NCI-H2171 treated with DMSO at 0.1 percent for 48 hours (cell line): ENCODE data around the gene WASF2.
"Not testable (repeated sequence)": the region's sequence is repeated elsewhere in the genome, so short reads cannot be mapped to it uniquely, and the experiment has no call there.

ENCODE experiments used
- DNase-seq: peaks from one replicate; lab custom pipeline; 2025; lab: John Stamatoyannopoulos, UW

WASF2 gene

DNA sequence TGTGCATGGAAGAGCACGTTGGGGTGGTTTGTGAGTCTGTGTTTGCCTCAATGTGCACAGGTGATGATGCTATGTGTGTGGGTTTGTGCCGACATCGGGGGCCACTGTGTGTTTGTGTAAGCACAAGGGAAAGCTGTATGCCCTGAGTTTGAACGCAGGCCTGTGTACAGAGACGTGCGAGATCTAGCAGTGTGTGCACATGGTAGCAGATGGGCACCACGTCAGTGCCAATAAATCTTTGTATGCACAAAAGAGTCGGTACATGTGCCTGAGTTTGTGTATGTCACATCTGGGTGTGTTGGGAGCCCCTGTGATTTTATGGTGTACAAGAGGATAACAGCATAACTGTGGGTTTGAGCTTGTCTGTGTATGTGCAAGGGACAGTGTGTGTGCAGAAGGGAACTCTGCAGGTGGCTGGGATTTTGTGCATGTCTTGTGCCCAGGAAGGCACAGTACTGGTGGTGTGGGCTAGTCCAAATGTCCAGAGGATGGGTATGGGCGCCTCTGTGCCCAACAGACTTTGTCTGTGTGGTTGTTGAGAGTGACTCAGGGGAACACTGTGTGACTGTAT is 32.0 kb upstream of the WASF2 start:
- DNase-seq: peak; percentile 78

DNA sequence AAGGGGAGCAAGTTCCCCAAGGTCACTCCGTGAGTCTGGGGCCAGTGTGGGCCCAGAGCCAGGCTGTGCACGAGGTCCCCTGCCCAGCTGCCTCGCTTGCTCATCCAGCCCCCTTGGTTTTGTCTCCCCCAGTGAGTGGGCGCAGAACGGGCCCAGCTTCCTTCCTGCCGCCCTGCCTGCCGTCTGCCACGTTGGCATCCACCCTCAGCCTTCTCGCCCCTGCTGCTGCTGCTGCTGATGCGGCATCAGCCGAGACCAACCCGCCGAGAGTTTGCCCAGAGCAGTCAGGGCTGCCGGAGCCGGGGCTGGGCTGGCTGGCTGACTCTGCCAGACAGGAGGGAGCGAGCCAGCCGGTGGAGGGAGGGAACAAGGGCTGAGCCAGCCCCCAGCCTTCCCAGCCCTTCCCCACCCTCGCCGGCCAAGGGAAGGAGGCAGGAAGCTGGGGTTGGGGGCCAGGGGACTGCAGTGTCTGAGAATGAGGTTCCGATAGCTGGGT is 31.4 kb upstream of the WASF2 start:
- no peak for DNase-seq

DNA sequence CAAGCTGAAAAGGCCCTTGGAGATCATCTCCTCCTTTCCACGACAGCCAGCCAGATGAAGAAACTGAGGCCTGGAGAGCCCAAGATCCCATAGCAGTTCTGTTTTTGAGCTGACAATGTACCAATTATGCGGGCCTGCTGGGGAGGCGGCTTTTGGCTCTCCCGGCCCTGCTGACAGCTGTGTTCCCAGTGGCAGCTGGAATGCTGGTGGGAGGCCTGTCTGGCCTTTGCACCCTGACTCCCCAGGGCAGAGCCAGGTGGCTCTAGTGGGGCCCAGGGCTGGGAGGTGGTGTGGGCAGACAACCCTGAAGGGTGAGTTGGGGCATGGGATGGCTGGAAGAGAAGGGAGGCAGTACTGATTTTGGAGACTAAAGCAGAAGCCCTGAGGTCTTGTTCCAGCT is 30.7 kb upstream of the WASF2 start:
- DNase-seq: no peak

DNA sequence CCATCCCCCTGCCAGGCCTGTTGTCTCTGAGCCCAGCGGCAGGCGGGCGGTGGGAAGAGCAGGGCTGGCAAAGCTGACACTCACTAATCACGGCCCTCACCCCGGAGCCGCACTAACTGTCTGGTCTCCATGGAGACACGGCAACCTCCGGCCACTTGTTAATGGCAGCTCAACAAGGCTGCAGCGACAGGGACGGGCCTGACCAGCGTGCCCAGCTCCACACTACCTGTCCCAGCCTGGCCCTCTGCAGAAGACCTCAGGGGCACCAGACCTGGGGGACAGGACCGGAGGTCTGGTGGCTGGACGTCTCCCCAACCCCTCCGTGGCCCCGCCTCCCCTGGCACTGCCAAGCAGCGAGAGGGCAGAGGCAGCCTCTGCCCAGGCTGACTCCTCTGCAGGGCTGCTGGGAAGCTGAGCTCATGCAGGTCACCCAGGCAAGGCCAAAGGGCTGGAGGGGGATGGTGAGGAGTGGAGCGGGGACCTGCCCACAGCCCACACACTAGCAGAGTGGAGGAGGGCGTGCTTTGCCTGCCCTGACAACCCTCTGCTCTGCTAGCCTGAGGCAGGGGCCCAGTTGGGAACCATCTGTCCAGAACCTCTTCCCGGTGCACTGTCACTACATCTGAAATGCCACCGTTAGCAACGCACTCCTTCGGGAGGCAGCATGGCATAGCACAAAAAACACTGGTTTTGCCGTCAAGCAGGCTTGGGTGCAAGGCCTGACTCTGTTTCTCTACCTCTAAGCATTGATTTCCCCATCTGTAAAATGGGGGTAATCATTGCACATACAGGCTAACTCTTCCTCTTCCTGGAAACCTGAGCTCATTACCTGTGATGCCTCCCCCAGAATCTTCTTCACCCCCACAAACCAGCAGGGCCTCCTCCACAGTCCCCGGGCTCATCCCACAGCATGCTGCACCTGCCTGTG is 29.6 kb upstream of the WASF2 start:
- no peak for DNase-seq

DNA sequence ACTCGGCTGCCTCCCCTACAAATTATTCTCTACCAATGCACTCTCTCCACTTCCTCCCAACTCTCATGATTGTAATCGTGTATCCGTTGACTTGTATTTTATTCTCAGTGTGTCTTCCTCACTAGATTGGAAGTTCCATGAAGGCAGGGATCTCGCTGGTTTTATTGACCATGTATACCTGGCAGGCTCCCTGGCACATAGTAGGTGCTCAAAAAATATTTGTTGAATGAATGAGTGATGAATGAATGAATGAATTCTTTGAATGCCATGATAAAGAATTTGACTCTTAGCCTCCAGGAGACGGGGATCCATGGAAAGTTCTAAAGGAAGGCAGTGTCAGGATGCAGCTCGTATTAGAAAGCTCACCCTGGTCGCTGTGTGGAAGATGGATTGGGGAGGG is 28.8 kb upstream of the WASF2 start:
- DNase-seq: no peak

DNA sequence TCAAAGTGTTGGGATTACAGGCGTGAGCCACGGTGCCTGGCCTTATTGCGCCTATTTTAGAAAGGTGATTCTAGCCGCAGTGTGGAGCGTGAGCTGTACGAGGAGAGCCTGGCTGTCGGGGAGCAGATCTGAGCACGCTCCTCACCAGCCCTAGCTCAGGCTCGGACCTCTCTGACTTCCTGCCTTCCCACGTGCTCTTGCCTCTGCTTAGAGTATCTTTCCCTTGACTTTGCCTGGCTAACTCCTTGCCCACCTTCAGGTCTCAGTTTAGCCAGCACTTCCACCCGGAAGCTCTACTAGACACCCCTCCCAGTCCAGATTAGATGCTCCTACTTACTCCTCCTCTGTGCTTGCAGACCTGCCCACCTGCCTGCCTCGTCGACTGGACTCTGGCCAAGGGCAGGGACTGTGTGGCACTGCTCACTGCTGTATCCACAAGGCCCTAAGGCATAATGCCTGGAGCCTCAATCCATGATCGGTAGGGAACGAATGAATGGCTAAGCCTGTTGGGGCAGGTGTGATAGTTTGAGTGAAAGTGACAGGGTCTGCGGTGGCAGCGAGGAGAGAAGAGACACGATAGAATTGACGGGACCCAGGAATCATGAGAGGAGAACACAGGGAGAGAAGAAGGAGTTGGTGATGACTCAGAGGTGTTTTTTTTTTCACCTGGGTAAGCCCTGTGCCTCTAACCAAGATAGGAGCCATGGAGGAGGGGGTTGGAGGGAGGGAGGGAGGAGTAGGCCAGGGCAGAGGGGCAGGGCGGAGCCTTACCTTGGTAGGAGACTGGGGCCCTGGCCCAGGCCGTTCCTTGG is 28.1 kb upstream of the WASF2 start:
- no peak for DNase-seq

DNA sequence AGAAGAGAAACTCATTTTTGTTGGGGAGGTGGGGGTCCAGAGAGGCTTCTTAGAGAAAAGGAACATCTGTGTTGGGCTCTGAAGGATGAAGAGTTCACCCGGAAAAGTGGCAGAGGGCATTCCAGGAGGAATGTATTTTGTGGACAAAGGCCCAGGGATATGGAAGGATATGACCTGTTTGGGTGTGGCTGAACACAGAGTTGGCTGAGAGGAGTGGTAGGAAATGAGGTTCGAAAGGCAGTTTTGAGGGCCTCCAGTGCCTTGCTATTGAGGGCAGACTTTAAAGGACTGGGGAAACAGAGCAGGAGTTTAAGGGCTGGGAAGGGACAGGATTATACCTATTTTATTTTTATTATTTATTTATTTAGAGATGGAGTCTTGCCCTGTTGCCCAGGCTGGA is 27.3 kb upstream of the WASF2 start:
- no peak for DNase-seq

DNA sequence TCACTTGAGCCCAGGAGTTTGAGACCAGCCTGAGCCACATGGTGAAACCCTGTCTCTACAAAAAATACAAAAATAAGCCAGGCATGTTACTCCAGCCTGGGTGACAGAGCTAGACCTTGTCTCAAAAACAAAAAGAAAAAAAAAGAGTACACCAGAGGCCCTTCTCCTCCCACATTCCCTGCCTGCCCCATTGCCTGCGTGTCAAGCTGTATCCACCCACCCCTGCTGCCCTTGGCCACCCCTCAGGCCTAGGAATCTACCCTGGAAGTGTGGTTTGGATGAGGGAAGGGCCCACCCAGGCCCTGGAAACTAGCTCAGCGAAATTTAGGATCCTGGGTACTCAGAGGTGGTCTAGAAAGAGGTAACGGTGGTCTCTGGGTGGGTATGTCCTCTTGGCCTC is 25.7 kb upstream of the WASF2 start:
- no peak for DNase-seq

DNA sequence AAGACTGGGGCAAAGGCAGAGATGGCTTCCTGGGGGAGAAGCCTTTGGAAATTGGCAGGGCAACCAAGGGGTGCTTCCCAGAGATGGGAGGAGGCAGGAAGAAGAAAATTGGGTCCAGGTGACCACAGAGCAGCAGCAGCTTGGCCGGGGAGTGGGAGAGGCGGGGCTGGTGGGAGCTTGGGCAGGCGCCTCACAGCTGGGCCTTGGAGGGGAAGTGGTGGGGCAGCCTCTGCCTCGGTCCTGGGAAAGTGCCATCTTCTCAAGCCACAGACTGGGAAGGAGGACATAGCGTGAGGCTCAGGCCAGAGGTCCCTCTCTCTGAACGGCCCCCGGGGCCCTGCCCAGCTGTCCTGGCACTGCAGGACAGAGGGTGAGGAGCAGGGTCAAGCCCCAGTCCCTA is 24.0 kb upstream of the WASF2 start:
- no peak for DNase-seq

DNA sequence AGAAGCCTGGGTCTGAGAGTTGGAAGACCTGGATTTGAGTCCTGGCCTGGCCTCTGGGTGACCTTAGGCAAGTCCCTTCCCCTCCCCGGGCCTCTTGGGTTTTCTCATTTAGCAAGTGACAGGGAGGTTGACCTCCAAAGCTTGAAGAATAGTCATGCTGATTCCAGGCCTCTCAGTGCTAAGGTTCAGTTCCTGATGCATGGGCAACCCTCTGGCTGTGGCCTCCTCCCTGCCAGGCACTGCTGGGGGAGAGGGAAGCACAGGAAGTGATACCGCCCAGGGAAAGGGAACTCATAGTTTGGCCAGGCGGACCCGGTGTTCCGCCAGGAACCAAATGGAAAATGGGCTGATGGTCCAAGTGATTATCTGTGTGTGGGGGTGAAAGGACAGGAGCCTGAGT is 23.6 kb upstream of the WASF2 start:
- DNase-seq: no peak

DNA sequence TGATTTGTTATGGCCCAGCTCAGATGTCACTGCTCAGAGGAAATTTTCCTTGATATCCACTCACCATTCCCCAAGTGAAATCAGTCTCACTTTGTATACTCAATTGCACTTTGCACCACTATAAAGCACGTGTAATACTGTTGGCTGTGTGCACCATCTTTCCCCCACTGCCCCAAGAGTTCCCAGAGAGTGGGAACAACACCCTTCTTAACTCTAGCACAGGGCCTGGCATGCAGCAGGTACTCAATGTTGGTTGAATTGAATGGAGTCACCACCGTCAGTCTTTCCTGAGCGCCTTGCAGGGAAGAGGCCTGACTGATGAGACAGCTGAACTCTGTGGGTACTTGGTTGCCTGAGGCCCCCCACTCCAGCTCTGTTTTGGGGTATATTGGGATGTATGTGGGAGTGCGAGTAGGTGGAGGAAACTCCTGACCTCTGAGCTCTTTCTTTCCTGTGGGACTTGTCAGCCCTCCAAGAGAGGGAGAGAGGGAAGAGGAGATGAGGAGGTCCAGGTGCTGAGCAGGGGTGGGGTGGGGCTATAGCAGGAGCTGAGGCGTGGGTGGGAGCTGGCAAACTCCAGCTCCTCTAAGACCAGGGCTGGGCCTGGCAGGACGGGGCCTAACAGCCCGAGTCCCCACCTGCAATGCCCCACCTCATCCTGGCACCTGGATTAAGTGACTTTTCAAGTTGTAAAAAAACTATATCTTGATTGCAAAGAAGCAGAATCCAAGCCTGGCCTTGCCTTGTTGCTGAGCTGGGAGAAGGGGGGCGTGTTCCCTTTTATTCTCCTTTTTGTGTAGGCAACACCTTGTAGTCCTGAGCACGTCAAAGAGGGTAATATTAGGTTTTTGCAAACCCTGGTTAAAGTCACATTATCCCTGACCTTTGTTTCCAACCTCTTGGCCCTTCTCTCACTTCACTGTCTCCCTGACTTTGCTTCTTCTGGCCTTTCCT is 19.4 kb upstream of the WASF2 start:
- no peak for DNase-seq

DNA sequence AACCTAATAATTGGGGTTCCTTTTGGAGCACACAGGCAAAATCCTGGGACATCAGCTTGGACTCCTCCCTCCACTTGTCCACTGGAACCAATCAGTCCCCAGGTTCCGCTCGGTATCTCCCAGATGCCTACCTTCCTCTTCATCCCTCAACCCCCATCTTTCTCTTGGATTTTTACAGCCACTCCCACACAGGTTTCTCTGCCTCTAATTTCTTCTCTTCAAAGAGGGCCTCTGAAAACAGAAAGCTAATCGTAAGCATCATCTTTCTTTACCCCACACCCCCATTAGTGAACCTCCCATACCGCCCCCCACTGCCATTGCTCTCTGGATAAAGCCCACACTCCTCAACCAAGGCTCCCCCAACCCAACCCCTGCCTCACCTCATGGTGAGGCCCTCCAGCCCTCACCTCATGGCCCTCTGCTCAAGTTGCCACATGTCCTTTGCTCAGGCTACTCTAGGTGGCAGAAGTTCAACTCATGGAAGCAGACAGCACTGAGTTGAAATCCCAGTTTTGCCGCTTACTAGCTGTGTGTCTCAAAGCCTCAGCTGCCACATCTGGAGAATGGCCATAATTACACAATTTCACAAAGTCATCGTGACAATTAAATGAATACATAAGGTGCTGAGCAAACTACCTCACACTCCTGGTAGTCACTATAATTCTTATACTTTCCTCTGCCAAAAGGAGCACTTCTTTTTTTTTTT is 18.1 kb upstream of the WASF2 start:
- peak; percentile 7 for DNase-seq

DNA sequence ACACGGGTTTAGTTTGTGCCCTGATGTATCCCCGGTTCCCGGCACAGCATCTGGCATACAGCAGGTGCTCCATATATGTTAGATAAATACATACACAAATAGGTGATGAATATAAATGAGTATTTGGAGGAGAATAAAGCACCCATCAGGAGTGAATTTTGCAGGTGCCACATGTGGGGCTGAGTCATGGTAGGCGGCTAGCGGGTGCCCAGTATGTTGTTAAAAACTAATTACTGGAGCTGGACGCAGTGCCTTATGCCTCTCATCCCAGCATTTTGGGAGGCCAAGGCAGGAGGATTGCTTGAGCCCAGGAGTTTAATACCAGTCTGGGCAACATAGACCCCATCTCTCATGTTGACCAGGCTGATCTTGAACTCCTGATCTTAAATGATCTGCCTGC is 16.7 kb upstream of the WASF2 start:
- DNase-seq: no peak

DNA sequence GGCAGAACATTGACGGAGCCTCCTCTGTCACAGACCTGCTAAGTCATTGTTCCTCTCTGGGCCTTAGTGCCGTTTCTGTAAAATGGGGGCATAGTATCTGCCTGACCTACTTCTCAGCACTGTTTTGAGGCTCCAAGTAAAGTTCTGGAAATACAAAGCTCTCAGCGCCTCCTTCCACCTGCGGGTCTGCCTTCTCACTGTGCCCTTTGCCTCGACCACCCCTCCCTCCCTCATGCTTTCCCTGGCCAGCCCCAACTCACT is 15.4 kb upstream of the WASF2 start:
- DNase-seq: no peak

DNA sequence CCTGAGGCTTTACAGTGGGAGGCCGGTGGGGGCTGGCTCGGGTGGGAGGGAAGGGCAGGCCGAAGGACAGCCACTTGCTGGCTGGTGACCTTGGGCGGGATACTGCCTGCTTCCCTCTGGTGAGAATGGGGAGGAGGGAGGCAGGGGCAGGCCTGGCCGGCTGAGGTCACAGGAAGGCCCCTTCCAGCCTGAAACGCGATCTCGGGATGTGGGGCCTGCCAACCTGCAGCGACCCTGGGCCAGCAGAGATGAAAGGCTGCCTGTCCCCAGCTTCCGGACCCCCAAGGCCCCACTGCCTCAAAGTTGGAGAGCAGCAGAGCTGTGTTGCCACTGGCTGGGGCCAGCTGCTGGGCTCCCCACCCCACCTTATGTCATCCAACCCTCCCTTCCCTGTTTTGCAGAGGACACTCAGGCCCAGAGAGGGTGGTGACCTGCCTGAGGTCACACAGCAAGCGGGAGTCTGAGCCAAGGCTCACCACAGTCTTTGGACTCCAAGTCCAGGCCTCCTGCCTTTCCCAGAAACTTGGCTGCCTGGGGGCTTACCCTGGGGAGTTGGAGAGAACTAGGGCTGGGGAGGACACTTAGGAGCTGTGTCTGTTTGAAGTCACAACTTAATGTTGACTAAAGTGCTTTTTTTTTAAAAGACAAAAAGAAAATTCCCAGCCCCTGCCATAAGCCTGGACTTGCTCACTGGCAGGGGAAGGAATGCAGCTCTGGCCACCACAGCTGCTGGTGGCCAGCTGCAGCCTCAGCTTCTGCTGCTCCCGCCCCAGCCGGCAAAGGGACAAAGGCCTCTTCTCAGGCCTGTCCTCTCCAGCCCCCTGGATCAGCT is 14.8 kb upstream of the WASF2 start:
- no peak for DNase-seq

DNA sequence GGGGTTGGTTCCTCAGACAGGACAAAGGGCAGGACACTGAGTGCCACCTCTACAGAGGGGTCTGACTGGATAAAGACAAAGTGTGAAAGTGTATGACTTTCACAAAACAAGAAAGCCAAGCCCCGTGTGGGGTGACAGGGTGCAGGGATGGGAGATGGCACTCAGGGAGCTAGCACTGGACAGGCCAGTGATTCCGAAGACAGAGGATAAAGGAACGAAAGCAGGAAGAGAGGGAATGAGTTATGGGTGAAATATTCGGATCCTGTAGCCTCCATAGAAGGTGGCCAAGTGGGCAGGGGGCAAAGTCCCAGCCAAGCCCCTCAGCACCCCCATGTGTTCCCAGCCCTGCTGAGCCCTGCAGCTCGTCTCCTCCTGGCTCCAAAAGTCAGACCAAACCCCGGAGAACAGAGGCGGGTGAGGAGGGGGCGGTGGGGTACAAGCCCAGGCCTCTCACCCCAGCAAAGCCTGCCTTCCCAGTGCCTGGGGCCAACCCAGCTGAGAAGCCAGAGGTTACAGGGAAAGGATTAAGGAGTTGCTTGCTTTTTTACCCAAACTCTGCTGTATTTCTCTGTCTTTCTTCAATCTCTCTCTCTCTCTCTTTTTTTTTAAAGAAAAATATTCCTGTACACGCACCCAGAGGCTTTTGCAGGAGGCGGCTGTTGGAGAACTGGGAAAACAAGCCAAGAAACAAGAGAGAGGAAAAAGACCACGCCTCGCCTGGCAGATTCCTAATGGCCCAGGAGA is 14.0 kb upstream of the WASF2 start:
- no peak for DNase-seq

DNA sequence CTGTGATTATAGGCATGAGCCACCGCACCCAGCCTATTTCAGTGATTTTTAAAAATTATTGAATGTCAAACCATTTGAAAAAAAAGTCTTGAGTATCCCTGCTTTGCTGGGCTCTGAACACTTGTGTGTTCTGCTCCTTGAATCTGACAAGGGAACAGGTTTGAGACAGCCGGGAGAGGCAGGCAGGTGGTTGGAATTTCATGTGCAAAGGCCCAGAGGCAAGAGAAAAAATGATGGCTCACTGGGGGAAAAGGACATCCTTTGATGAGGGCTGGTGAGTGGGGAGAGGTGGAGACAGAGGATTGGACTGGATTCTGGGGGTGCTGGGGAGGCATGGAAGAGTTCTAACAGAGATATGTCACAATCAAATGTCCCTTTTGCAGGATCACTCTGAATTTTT is 13.1 kb upstream of the WASF2 start:
- DNase-seq: no peak

DNA sequence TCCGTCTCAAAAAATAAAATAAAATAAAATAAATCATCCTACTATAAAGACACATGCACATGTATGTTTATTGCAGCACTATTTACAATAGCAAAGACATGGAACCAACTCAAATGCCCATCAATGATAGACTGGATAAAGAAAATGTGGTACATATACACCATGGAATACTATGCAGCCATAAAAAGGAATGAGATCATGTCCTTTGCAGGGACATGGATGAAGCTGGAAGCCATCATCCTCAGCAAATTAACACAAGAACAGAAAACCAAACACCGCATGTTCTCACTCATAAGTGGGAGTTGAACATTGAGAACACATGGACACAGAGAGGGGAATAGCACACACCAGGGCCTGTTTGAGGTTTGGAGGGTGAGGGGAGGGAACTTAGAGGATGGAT is 11.2 kb upstream of the WASF2 start:
- not testable (repeated sequence) for DNase-seq

DNA sequence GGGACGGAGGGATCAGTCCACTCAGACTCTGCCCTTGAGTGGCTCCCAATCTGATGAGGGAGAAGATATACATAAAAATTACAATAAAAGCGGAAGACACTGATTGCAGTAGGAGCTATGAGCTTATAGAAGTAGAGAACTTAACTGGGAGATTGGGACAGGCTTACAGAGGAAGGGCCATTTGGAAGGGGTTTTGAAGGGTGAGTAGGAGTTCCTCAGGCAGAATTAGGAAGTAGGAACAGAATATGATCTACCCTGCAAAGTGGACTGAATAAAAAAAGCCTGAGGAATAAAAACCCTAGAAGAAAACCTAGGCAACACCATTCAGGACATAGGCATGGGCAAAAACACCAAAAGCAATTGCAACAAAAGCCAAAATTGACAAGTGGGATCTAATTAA is 9.2 kb upstream of the WASF2 start:
- DNase-seq: no peak
